GM19397 (cell line): ENCODE measurements around the gene CD9.
"Not testable (repeated sequence)": the region's sequence is repeated elsewhere in the genome, so short reads cannot be mapped to it uniquely, and the experiment has no call there.

Experiments used
- ATAC-seq: cut with Tn5 transposase; IDR thresholded peaks from one replicate; pipeline ENCODE4 v1.9.1; 2021; ENCODE audit warnings: mild to moderate bottlenecking, moderate library complexity; ENCODE audit not compliant: unreplicated experiment

The CD9 gene

GRCh38 chr12:6200256-6201212 lies at the start of gene CD9:
Gene CD9, plus strand, starts transcription at chr12:6200400. Its CDS starts 100 bp downstream, at chr12:6200500.
- no peak for ATAC-seq

DNA sequence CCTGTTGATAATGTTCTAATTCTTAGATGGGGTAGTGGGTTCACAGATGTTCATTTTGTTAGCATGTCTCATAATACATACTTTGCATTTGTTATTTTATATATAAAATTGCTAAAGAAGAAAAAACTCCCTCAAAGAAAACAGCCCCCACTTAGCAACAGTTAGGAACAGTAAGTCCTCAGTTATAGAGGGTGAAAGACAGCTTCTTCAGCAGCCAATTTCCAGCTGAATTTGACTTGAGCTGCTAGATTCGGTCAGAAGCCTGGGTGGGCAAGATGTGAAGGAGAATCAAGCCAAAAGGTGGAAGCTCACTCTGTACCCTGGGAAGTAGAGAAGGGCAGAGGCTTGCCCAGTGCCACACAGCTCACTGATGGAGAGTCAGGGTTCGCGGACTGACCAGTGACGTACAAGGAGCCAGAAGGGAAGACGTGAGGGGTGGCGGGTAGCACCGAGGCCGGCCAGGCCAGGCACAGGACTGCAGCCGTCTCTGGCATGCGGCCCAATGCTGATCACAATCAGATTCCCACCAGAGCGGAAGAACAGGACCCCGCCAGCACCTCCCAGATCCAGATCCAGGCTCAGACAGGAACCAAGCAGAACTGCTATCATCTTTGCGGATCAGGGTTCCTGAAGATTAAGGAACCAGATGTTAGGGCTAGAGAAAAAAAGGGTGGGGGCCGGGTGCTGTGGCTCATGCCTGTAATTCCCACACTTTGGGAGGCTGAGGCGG lies 45.3 kb upstream of the CD9 start:
- no peak for ATAC-seq

GRCh38 chr12:6157482-6157881 lies 42.7 kb upstream of the CD9 start:
- no peak for ATAC-seq

DNA sequence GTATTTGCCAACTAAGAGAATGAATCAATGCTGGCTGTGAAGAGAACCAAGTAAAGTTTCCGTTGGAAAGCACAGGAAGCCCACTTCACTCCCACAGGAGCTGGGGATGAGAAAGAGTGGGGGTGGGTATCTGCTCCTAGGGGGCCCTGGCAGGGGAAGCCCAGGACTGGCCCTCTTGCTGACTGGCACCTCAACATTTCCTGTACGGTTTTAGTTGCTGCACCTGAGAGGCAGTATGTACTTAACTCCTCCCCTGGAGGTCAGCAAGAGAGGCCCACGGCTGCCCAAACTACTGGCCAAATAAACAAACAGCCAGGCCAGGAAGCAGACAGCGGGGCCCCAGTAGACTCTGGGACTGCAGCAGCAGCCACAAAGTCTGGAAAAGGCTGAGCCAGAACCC lies 41.9 kb upstream of the CD9 start:
- ATAC-seq: no peak

- ATAC-seq: no peak
Measured at GRCh38 chr12:6158749-6159148, 41.5 kb upstream of the CD9 start.

GRCh38 chr12:6159166-6160011 lies 40.8 kb upstream of the CD9 start:
- not testable (repeated sequence) for ATAC-seq

DNA sequence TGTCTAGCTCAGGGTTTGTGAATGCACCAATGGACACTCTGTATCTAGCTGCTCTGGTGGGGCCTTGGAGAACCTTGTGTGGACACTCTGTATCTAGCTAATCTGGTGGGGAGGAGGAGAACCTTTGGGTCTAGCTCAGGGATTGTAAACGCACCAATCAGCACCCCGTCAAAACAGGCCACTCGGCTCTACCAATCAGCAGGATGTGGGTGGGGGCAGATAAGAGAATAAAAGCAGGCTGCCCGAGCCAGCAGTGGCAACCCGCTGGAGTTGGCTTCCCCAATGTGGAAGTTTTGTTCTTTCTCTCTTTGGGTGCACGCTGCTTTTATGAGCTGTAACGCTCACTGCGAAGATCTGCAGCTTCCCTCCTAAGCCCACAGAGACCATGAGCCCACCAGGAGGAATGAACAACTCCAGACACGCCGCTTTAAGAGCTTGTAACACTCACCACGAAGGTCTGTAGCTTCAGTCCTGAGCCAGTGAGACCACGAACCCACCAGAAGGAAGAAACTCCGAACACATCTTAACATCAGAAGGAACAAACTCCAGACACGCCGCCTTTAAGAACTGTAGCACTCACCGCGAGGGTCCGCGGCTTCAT lies 40.1 kb upstream of the CD9 start:
- not testable (repeated sequence) for ATAC-seq

GRCh38 chr12:6161124-6161882 lies 38.9 kb upstream of the CD9 start:
- ATAC-seq: no peak

DNA sequence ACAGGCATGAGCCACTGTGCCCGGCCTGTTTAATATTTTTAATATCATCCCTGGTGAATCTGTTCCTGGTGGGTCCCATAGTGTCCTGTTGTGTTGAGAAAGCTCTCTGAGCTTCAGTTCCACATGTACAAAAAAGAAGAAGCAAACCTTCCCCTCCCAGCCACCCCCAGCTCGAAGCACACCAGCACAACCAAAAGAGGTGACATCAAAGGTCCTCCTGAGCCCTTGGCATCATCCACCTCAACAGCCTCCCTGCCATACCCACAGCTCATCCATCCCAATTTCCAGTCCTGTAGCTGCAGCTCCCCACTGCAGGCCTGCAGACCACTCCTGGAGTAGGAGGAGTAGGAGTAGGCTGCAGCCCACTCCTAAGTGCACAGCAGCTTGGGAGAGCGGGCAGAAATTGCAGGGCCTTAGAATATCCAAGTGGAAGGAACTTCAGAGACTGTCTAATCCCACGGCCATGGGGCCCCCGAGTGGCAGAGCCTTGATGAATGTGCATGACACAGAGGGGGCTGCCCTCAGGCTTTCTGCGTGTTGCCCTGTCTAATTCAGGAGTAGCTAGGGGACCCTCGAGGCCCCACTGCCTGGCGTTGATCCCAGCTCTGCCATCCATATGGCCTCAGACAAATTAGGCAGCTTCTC lies 36.7 kb upstream of the CD9 start:
- no peak for ATAC-seq

GRCh38 chr12:6165395-6165794 lies 34.8 kb upstream of the CD9 start:
- no peak for ATAC-seq

- no peak for ATAC-seq
Measured at GRCh38 chr12:6166808-6167207, 33.4 kb upstream of the CD9 start.

DNA sequence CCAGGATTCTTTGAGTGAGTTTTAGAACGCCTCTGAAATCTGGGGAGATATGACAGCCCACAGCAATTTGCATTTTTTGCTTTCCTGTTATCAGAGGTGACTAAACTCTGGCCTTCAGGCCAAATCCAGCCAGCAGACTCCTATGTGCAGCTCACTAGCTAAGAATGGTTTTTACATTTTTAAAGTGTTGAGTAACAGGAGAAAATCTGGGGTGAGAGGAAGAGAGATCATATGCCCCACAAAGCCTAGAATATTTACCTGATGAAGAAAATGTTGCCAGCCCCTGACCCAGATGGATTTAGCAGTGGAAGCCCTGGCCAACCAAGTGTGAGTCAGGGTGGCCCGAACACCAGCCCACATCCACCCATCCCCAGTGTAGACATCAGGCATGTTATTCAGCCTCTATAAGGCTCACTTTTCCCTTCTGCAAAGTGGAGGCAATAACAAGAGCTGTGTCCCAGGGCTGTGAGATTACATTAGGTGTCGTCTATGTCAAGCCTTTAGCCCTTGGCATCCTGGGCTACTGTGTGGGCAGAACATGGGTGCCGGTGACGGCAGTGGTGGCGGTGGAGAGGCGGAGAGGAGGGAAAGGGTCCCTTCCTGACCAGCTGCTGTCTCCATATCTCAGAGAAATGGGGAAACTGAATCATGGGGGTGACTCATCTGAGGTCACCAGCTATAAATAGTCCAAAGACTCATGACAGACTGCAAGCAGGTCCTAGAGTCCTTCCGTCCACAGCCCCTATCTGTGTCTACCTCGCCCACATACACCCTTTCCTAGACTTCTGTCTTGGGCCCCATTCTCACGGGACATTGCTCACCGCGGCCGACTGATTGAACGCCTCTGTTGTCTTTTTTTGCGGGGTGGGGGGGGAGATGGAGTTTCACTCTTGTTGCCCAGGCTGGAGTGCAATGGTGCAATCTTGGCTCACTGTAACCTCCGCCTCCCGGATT lies 32.6 kb upstream of the CD9 start:
- ATAC-seq: peak; percentile 58

DNA sequence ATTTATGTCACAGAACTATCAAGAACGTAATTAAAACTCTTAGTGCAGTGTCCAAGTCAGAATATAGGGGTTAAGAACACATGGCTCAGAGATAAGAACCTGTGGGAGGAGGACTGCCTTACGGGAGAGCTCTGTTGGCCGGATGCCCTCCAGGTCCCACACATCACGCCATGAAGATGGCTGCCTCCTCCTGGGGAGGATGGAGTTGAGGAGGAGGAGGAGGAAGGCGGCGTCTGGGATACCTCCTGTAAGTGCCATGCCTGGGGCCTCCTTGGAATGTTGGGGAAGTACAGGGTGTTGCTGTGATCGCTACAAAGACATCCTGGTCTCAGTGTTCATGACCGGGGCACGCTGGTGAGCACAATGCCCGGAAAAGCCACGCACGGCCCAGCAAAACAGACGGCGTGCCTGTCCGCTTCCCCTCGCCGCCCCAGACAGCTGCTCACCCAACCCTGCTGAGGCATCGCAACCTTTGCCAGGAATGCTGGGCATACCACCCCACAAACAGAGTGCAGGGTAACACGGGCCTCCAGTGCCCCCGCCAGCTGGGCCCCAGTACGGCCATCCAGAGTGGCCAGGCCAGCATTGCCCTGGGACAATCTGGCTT lies 28.7 kb upstream of the CD9 start:
- ATAC-seq: no peak

- no peak for ATAC-seq
Measured at GRCh38 chr12:6172086-6172485, 28.1 kb upstream of the CD9 start.

- ATAC-seq: no peak
Measured at GRCh38 chr12:6172862-6173261, 27.3 kb upstream of the CD9 start.

GRCh38 chr12:6177642-6178358 lies 22.4 kb upstream of the CD9 start:
- no peak for ATAC-seq
